ENCODE results near the gene PRSS37.

DNA sequence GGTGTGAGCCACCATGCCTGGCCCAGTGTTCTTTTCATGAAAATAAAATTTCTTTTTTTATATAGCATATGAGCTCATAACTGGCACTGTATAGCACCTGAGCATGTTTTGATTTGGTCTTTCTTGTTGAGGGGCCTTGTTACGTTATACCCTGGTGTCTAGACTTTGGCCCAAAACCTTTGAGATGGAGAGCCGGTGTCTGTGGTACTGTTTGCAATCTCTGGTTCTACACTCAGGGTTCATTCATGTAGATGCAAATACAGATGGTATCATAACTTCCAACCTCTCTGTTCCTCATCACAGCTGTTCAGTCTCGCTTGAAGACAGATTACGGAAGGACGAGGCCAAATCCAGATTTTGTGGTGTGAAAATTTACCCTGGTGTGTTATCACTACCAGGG, 51.4 kb downstream of the PRSS37 start, which contains the start of gene TAS2R5:
- TF ChIP-seq, protein P1, sequence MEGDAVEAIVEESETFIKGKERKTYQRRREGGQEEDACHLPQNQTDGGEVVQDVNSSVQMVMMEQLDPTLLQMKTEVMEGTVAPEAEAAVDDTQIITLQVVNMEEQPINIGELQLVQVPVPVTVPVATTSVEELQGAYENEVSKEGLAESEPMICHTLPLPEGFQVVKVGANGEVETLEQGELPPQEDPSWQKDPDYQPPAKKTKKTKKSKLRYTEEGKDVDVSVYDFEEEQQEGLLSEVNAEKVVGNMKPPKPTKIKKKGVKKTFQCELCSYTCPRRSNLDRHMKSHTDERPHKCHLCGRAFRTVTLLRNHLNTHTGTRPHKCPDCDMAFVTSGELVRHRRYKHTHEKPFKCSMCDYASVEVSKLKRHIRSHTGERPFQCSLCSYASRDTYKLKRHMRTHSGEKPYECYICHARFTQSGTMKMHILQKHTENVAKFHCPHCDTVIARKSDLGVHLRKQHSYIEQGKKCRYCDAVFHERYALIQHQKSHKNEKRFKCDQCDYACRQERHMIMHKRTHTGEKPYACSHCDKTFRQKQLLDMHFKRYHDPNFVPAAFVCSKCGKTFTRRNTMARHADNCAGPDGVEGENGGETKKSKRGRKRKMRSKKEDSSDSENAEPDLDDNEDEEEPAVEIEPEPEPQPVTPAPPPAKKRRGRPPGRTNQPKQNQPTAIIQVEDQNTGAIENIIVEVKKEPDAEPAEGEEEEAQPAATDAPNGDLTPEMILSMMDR (conservative IDR thresholded peaks at IDR 0.05; ENCODE audit: low read length): no peak
- TF ChIP-seq EZH2phosphoT487 (IDR thresholded peaks at IDR 0.05; ENCODE audit: borderline replicate concordance): no peak
